LNCaP clone FGC (cell line): ENCODE results near the gene ZNF579.

Experiments
- DNase-seq: peaks from one replicate; pipeline ENCODE4 v3.0.0-alpha.2; 2011; ENCODE audit warnings: low read depth
- H3K4me3 ChIP-seq: 2 replicates; pipeline ENCODE4 v1.5.1; 2011; ENCODE audit warnings: mild to moderate bottlenecking, low read depth, low read length, control low read depth
- CTCF ChIP-seq: IDR thresholded peaks from 2 replicates; pipeline ENCODE4 v1.5.1; 2012; ENCODE audit warnings: mild to moderate bottlenecking; ENCODE audit not compliant: control insufficient read depth, insufficient read depth; ENCODE audit errors: extremely low read depth

Gene ZNF579

GRCh38 chr19:55567708-55568328 lies 12.8 kb downstream of the ZNF579 start:
- no peak overlapping the region for H3K4me3 ChIP-seq
- no peak for DNase-seq
- no peak for TF ChIP-seq CTCF

- TF ChIP-seq CTCF, result no peak
- no peak overlapping the region for H3K4me3 ChIP-seq
Measured at GRCh38 chr19:55566823-55567222, 13.8 kb downstream of the ZNF579 start.

GRCh38 chr19:55563261-55563690 lies 17.4 kb downstream of the ZNF579 start:
- TF ChIP-seq CTCF, result no peak
- no peak for DNase-seq
- no peak overlapping the region for H3K4me3 ChIP-seq

More at GRCh38 chr19:55566823-55567222, 13.8 kb downstream of the ZNF579 start:
- no peak for DNase-seq

- DNase-seq, result no peak
- H3K4me3 ChIP-seq, result no peak overlapping the region
- no peak for TF ChIP-seq CTCF
Measured at GRCh38 chr19:55559684-55560083, 21.0 kb downstream of the ZNF579 start.

GRCh38 chr19:55554741-55555152 lies 25.9 kb downstream of the ZNF579 start:
- no peak for TF ChIP-seq CTCF
- DNase-seq, result no peak
- H3K4me3 ChIP-seq, result no peak overlapping the region

- no peak overlapping the region for H3K4me3 ChIP-seq
- TF ChIP-seq CTCF, result no peak
- DNase-seq, result no peak
Measured at GRCh38 chr19:55554302-55554701, 26.3 kb downstream of the ZNF579 start.
